COLO668 (cell line): ENCODE measurements around the gene KRTAP12-3.
"Not testable (repeated sequence)": the region's sequence is repeated elsewhere in the genome, so short reads cannot be mapped to it uniquely, and the experiment has no call there.

Experiments
- DNase-seq: peaks from one replicate; lab custom pipeline; 2025; ENCODE audit not compliant: unreplicated experiment; lab: John Stamatoyannopoulos, UW

Gene KRTAP12-3

GRCh38 chr21:44650265-44650972 lies 7.3 kb upstream of the KRTAP12-3 start:
- no peak for DNase-seq

GRCh38 chr21:44650973-44651675 lies 6.6 kb upstream of the KRTAP12-3 start:
- no peak for DNase-seq

GRCh38 chr21:44653123-44653522 lies 4.6 kb upstream of the KRTAP12-3 start:
- no peak for DNase-seq

GRCh38 chr21:44653656-44654575 lies 3.8 kb upstream of the KRTAP12-3 start:
- peak; percentile 33 for DNase-seq

GRCh38 chr21:44654576-44655175 lies 3.1 kb upstream of the KRTAP12-3 start, which contains the start of gene KRTAP12-4:
KRTAP12-4 (minus strand) TSS chr21:44654659; CDS start chr21:44654614, 45 bp downstream.
- DNase-seq = no peak

GRCh38 chr21:44656868-44657267 lies 864 bp upstream of the KRTAP12-3 start:
- DNase-seq = no peak

- no peak for DNase-seq
These were observed 794 bp downstream of the KRTAP12-3 start for GRCh38 chr21:44658541-44658910.

- no peak for DNase-seq
These were observed 1.3 kb downstream of the KRTAP12-3 start for GRCh38 chr21:44658913-44659595.

GRCh38 chr21:44661567-44661966 lies 3.8 kb downstream of the KRTAP12-3 start:
- DNase-seq = not testable (repeated sequence)

- DNase-seq = no peak
These were observed 7.0 kb downstream of the KRTAP12-3 start for GRCh38 chr21:44664691-44665090.

- DNase-seq = no peak
These were observed 8.9 kb downstream of the KRTAP12-3 start, which contains the start of gene KRTAP12-2 for GRCh38 chr21:44666401-44667320. KRTAP12-2 (minus strand) TSS chr21:44666927; CDS start chr21:44666886, 41 bp downstream.

GRCh38 chr21:44667612-44668011 lies 9.9 kb downstream of the KRTAP12-3 start:
- no peak for DNase-seq

GRCh38 chr21:44670642-44671432 lies 13.1 kb downstream of the KRTAP12-3 start:
- DNase-seq = no peak

- no peak for DNase-seq
These were observed 14.2 kb downstream of the KRTAP12-3 start for GRCh38 chr21:44671911-44672310.

- DNase-seq = no peak
These were observed 20.1 kb downstream of the KRTAP12-3 start for GRCh38 chr21:44677881-44678280.

GRCh38 chr21:44681152-44681551 lies 23.4 kb downstream of the KRTAP12-3 start:
- no peak for DNase-seq

GRCh38 chr21:44681861-44682579 lies 24.3 kb downstream of the KRTAP12-3 start, which contains the start of gene KRTAP12-1:
KRTAP12-1 (minus strand) TSS chr21:44682163; CDS start chr21:44682123, 40 bp downstream.
- peak; percentile 74 for DNase-seq
